GM11168 (cell line): ENCODE results near the gene ELP4.

Experiments
- in situ Hi-C: fragments of 300-500 bp; cut with MboI; formaldehyde crosslinking; loops from one replicate; pipeline ENCODE4 v1.12.0; 2022; ENCODE audit warnings: low sequenced_read_pairs; ENCODE audit not compliant: unreplicated experiment

The ELP4 gene

GRCh38 chr11:31806186-31806927 lies 296.8 kb downstream of the ELP4 start:
- in situ Hi-C loops: no loop called here

DNA sequence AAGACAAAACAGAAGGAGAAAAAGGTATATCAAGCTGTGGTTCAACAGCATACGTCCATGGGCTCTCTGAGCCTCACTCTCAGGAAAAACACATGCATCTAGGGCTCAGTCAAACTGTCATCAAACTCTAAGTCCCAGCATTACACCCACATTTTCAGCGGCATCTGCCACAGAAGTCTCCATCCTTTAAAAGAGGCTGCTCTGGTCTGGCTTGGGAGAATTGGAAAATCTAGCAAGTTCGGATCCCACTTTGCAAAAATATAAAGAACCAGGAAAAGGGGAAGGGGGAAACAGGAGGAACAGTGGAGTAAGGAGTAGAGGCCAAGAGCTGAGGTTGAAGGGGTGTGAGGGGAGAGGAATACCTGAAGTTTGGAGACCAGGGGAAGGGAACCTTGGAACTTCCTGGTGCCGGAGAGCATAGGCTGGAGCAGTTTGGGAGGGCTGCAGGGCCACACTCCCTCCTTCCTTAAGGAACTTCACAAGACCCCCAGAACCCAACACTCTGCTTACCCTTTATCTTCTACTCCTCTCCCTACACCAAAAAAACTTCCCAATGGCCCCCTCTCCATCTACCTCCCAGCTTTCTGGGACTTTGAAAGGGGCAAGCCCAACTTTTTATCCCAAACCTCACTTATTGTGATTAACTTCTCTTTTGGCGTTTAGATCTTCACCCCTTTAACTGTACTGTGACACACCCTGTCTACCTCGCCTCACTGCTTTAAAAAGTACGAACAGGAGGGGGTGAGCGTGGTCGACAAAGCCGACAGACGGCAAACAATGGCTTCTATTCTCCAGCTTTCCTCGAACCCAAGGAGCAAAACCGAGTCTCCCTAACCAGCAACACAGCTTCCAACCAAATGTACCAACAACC lies 297.6 kb downstream of the ELP4 start:
- in situ Hi-C loops: no loop called here

GRCh38 chr11:31807799-31808667 lies 298.5 kb downstream of the ELP4 start:
- in situ Hi-C loops: no loop called here

DNA sequence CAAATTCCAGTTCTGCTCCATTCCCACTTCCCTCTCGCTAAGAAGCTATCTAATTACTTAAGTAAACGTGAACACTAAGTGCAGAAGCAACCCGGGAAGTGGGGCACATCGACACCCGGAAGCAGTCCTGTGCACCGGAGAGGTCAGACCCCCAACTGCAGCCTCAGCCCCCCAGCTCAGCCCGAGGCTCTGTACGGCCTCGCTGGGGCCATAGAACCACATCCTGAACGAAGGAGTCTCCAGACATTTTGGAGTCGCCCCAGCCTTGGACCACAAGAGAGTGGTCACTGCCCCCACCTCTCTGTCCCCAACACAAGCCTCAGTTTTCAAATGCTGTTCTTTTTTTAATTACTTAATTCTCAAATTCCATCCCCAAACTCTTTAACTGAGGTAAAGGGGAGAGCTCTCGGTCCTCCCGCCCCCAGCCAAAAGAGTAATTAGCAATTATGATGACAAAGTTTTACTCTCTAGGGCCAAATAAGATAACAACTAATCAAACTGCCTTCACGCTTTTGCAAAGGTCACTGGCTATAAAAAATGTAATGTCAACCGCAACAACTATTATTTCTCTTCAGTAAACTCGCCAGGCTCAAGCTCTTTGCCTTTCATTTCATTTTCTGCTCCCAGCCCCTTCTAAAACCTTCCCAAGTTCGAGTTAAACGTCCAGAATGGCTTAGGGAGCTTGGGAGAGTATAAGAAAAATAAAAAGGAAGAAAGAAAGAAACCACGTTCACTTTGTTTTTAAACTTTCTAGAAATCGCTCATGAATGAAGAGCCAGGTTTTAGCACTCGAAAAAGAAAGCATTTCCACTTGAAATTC lies 299.4 kb downstream of the ELP4 start:
- in situ Hi-C loops: no loop called here

GRCh38 chr11:31809541-31809856 lies 299.9 kb downstream of the ELP4 start:
- in situ Hi-C loops: no loop called here

GRCh38 chr11:31809857-31810778 lies 300.6 kb downstream of the ELP4 start:
- in situ Hi-C loops: no loop called here

DNA sequence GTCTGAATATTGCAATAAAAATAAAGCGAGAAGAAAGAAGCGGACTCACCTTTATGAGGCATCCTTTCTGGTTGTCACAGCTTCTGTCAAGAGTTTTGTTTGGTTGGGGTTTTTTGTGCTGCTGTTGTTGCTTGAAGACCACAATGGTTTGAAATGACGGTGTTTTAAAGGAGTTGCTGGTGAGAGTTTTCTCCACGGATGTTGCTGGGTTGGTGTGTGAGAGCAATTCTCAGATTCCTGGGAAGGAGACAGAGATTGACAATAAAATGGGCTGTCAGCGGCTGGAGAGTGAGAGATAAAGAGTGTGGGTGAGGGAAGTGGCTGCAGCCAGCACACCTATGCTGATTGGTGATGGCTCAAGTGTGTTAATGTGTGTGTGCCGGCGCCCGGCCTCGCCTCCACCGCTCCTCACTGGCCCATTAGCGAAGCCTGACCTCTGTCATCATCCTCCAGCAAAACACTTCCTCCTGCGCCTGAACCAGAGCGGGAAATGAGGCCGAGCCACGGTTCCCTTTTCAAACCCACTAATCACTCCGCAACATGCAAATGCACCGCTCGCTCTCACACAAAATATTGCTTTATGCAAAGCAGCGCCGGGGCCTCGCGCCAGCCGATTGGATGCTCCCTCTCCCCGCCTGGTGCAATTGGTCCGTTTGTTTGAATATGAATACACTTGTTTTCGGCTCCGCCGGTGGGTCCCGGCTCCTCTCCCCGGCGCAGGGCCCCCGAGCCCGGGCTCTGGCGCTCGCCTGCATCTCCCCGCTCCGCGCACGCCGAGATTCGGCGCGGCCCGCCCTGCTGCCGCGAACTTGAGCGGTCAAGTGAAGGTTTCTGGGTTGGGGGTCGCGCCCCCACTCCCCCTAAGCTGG lies 301.4 kb downstream of the ELP4 start, which contains the start of gene PAX6:
PAX6 (minus strand) TSS at position 544 of the 869 bp plus-strand sequence. CDS start 4,911 bp downstream, outside the sequence.
- in situ Hi-C loops: no loop called here

DNA sequence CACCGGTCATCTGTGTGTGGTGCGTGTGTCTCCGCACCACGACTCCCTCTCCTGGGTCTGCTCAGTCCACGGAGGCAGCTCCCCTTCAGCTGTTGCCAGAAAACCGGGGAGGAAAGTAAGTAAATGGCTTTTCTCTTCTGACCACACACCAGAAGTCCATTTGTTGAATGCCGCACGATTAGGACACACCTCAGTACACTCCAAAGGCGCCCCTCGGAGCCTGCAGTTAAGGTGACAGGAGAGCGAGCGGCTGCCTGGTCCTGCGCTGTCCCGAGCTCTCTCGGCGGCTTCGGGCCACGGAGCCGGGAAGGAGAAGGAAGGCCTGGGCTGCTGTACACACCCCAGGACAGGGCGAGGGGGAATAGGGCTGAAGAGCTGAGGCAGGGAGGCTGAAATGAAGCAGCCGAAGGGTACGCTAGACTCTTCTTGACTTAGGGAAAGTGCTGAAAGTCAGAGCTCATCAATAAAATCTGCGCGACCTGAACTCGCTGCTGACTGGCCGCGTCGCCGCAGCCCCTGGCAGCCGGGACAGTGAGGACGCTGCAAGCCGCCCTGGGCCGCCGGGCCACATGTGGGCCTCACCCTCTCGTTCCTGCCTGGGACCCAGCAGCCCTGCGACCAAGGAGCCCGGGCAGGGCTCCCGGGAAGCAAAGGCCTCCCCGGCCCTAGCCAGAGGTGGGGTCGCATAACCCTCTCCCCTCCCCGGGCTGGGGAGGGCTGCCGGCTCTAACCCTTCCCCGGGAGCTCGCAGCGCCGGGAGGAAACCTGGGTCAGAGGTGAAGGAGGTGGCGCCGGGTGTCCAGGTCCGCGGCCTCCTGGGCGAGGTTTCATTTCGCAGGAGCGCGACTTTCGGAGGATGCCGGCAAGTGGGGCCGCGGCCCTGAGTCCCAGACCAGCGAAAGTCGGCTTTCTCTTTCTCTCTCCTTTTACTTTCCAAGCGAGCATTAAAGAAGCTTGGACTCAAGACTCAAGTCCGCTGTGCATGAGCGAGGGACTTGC lies 303.1 kb downstream of the ELP4 start:
- in situ Hi-C loops: no loop called here

DNA sequence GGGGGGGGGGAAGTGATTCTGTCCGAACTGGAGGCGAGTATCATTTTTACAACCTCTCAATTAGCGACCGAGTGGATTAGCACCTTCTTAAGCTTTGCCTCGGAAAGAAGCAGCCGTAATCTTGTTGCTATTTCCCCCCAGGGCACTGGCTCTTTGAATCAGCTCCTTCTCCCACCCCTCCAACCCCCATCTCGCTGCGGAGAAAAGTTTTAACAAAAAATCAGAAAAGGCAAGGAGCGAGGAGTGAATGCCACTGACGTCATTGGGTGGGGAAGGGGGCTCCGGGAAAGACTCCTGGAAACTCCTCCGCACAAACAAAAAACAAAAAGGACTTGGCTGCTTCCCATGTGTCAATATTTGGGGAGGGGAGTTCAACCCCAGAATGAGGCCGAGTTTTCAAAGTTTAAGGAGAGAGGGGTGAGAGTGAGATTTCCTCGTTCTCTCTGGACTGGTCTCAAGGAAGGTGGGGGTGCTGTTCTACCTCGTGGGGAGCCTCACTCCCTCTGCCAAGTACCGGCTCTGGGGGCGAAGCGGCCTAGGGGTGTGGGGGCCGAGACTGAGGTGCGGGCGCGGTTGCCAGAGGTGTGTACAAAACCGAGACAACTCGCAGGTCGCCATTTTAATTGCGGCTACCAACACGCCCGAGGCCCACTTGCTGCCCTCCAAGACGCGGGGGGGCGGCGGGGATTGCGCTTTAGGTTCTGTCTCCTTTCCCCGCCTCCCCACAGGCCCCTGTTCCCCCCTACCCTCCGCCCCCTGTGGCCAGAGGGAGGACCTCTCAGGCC lies 304.0 kb downstream of the ELP4 start:
- in situ Hi-C loops: no loop called here

DNA sequence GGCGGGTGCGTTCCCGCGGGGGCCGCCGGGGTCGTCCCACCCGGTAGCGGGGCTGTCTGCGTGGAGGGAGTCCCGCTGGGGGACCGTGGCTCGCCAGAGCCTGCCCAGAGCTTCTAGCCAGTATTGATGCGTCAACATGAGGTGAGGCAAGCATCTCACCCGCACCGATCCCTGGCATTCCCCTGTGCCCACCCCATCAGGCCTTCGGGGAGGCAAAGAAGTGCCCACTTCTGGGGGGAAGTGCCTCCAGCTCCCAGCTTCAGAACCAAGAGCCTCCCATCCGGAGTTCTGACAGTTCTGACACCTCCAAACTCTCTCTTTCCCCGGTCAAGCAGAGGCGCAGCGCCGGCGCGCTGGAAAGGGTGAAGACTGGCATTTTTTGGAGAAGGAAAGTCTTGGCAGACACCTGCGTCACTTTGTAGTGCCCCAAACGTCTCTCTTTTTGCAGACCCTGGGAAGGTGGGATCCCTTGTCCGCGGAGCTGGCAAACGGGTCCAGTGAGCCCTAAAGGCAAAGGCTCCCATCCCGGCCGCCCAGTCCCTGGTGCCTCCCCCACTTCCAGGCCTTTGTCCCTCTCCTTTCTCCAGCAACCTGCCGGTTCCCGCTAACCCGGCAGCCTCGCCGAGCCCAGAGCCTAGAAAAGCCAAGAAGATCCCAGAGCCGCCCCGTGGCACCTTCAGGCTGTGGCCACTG lies 304.8 kb downstream of the ELP4 start:
- in situ Hi-C loops: no loop called here

- in situ Hi-C loops: no loop called here
Measured at GRCh38 chr11:31815711-31816467, 306.3 kb downstream of the ELP4 start.

- in situ Hi-C loops: no loop called here
Measured at GRCh38 chr11:31816468-31817053, 307.0 kb downstream of the ELP4 start.

DNA sequence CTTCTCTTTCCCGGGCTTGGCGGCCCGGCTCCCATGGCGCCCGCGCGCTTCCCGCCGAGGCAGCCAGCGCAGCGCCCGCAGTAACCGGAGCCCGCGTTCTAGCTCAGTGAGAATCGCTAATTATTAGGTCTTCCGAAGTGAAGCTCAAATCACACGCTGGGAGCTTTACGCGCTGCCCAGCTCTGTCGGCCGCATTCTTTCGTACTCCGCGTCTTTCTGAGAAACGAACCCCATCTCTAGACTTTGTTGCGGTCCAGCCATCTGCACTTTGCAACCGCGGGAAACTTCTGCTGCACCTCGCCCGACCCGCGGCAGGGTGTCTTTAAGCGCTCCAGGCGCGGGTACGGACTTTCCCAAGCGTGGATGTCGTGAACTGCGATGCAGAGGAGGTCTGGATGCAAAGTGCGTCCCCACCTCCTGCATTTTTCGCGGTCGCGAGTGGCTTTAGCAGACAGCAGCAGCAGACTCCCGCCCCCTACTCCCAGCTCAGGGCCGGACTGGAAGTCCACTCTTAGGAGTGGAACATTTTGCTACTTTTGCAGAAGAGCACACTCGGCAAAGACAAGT lies 307.6 kb downstream of the ELP4 start:
- in situ Hi-C loops: no loop called here
